HG03521 (cell line): ENCODE data around the gene FLT1.

Experiments
- ATAC-seq: cut with Tn5 transposase; IDR thresholded peaks from one replicate; pipeline ENCODE4 v1.9.1; 2021; ENCODE audit warnings: mild to moderate bottlenecking, moderate library complexity; ENCODE audit not compliant: unreplicated experiment

Gene FLT1

GRCh38 chr13:28355046-28355821 is 139.7 kb downstream of the FLT1 start:
- ATAC-seq, result no peak

GRCh38 chr13:28353679-28354078 is 141.2 kb downstream of the FLT1 start:
- ATAC-seq, result no peak

GRCh38 chr13:28349907-28350654 is 144.8 kb downstream of the FLT1 start:
- no peak for ATAC-seq

- ATAC-seq, result no peak
Observed at GRCh38 chr13:28349371-28349770, 145.6 kb downstream of the FLT1 start.

GRCh38 chr13:28347456-28348371 is 147.2 kb downstream of the FLT1 start:
- no peak for ATAC-seq

GRCh38 chr13:28346154-28346553 is 148.8 kb downstream of the FLT1 start:
- no peak for ATAC-seq

- ATAC-seq, result no peak
Observed at GRCh38 chr13:28344163-28344562, 150.8 kb downstream of the FLT1 start.

- ATAC-seq, result no peak
Observed at GRCh38 chr13:28342251-28342650, 152.7 kb downstream of the FLT1 start.

- ATAC-seq, result no peak
Observed at GRCh38 chr13:28340272-28340793, 154.6 kb downstream of the FLT1 start.

- ATAC-seq, result no peak
Observed at GRCh38 chr13:28339419-28339818, 155.5 kb downstream of the FLT1 start.

GRCh38 chr13:28338742-28339141 is 156.2 kb downstream of the FLT1 start:
- ATAC-seq, result no peak

- no peak for ATAC-seq
Observed at GRCh38 chr13:28338006-28338574, 156.8 kb downstream of the FLT1 start.

- no peak for ATAC-seq
Observed at GRCh38 chr13:28337166-28338005, 157.5 kb downstream of the FLT1 start.

GRCh38 chr13:28336193-28336657 is 158.7 kb downstream of the FLT1 start:
- no peak for ATAC-seq

- ATAC-seq, result no peak
Observed at GRCh38 chr13:28333204-28333881, 161.6 kb downstream of the FLT1 start.

GRCh38 chr13:28329395-28330158 is 165.4 kb downstream of the FLT1 start:
- ATAC-seq, result no peak

- ATAC-seq, result no peak
Observed at GRCh38 chr13:28328271-28328607, 166.7 kb downstream of the FLT1 start.
